Mesenchymal stem cell (in vitro differentiated cells and primary cell): ENCODE data around the gene TMEM220.

ENCODE experiments used
- DNase-seq: peaks from one replicate; pipeline ENCODE4 v3.0.0-alpha.2; 2013
- H2AFZ ChIP-seq: one replicate; pipeline ENCODE4 v1.6.1; 2013; ENCODE audit warnings: low read depth, mild to moderate bottlenecking, control low read depth, inconsistent platforms, low read length, moderate library complexity
- H2AK5ac ChIP-seq: 2 replicates; pipeline ENCODE4 v1.6.1; 2013; ENCODE audit warnings: low read length, moderate library complexity, mild to moderate bottlenecking, inconsistent platforms; ENCODE audit not compliant: severe bottlenecking
- H2BK120ac ChIP-seq: one replicate; pipeline ENCODE4 v1.6.1; 2013; ENCODE audit warnings: low read depth, mild to moderate bottlenecking, inconsistent platforms, low read length, moderate library complexity
- H2BK12ac ChIP-seq, 2 experiments: one replicate each; pipeline ENCODE4 v1.6.1; 2013; ENCODE audit warnings: inconsistent platforms in 2 of 2, low read length in 2 of 2, mild to moderate bottlenecking in 2 of 2, moderate library complexity in 2 of 2, control low read depth in 1 of 2
- H2BK15ac ChIP-seq: one replicate; pipeline ENCODE4 v1.6.1; 2013; ENCODE audit warnings: mild to moderate bottlenecking, low read depth, inconsistent platforms; ENCODE audit not compliant: poor library complexity, severe bottlenecking
- H2BK5ac ChIP-seq: 2 replicates; pipeline ENCODE4 v1.6.1; 2013; ENCODE audit warnings: low read depth, mild to moderate bottlenecking, low read length, control low read depth, inconsistent platforms; ENCODE audit not compliant: poor library complexity, severe bottlenecking
- H3K14ac ChIP-seq, 2 experiments: one replicate each; pipeline ENCODE4 v1.6.1; 2013; ENCODE audit warnings: inconsistent platforms in 2 of 2, low read length in 2 of 2, control low read depth in 1 of 2, mild to moderate bottlenecking in 1 of 2, moderate library complexity in 1 of 2
- H3K18ac ChIP-seq, 2 experiments: one replicate each; pipeline ENCODE4 v1.6.1; 2013; ENCODE audit warnings: inconsistent platforms in 2 of 2, low read length in 2 of 2, control low read depth in 1 of 2, low read depth in 1 of 2, mild to moderate bottlenecking in 1 of 2
- H3K23ac ChIP-seq, 2 experiments: one replicate each; pipeline ENCODE4 v1.6.1; 2013; ENCODE audit warnings: inconsistent platforms in 2 of 2, low read length in 2 of 2, mild to moderate bottlenecking in 2 of 2, moderate library complexity in 2 of 2, control low read depth in 1 of 2
- H3K27ac ChIP-seq: 2 replicates; pipeline ENCODE4 v1.5.1; 2013; ENCODE audit warnings: mild to moderate bottlenecking, moderate library complexity, low read length, control low read depth, inconsistent platforms; ENCODE audit not compliant: poor library complexity, severe bottlenecking
- H3K27me3 ChIP-seq, 2 experiments: 2 replicates each; pipeline versions ENCODE4 v1.6.1 to v1.7.0; 2013; ENCODE audit warnings: low read length in 2 of 2, mild to moderate bottlenecking in 2 of 2, moderate library complexity in 2 of 2, control low read depth in 1 of 2, inconsistent platforms in 1 of 2; ENCODE audit not compliant: control insufficient read depth in 1 of 2, insufficient read depth in 1 of 2
- H3K36me3 ChIP-seq, 2 experiments: 2 replicates each; pipeline versions ENCODE4 v1.6.1 to v1.7.0; 2013; ENCODE audit warnings: low read length in 2 of 2, control low read depth in 1 of 2, inconsistent platforms in 1 of 2, low read depth in 1 of 2, mild to moderate bottlenecking in 1 of 2; ENCODE audit not compliant: insufficient read depth in 2 of 2, control insufficient read depth in 1 of 2
- H3K4ac ChIP-seq, 2 experiments: one replicate each; pipeline ENCODE4 v1.6.1; 2013; ENCODE audit warnings: inconsistent platforms in 2 of 2, low read length in 2 of 2, mild to moderate bottlenecking in 2 of 2, moderate library complexity in 2 of 2, control low read depth in 1 of 2, low read depth in 1 of 2
- H3K4me1 ChIP-seq: 2 replicates; pipeline ENCODE4 v1.6.1; 2013; ENCODE audit warnings: low read depth, low read length, control low read depth; ENCODE audit not compliant: control insufficient read depth, insufficient read depth
- H3K4me2 ChIP-seq: 2 replicates; pipeline ENCODE4 v1.6.1; 2013; ENCODE audit warnings: low read length, mild to moderate bottlenecking, inconsistent platforms; ENCODE audit not compliant: poor library complexity, severe bottlenecking
- H3K4me3 ChIP-seq, 2 experiments: 2 replicates each; pipeline versions ENCODE4 v1.5.1 to v1.7.0; 2013; ENCODE audit warnings: low read length in 2 of 2, mild to moderate bottlenecking in 2 of 2, control low read depth in 1 of 2, low read depth in 1 of 2; ENCODE audit not compliant: insufficient read depth in 1 of 2
- H3K79me1 ChIP-seq: replicated peaks from 2 replicates; pipeline ENCODE4 v1.6.1; 2013; ENCODE audit warnings: mild to moderate bottlenecking, control low read depth, low read length, inconsistent platforms; ENCODE audit not compliant: poor library complexity, severe bottlenecking
- H3K9ac ChIP-seq: 2 replicates; pipeline ENCODE4 v1.7.0; 2013; ENCODE audit warnings: mild to moderate bottlenecking, low read length, moderate library complexity
- H3K9me3 ChIP-seq: 2 replicates; pipeline ENCODE4 v1.7.0; 2013; ENCODE audit warnings: mild to moderate bottlenecking, low read length; ENCODE audit not compliant: control insufficient read depth
- H4K8ac ChIP-seq: one replicate; pipeline ENCODE4 v1.6.1; 2013; ENCODE audit warnings: inconsistent platforms, mild to moderate bottlenecking, low read length, moderate library complexity
- H4K91ac ChIP-seq: one replicate; pipeline ENCODE4 v1.6.1; 2013; ENCODE audit warnings: mild to moderate bottlenecking, low read length, inconsistent platforms
- WGBS: methylation state at CpG from one replicate; pipeline ENCODE4 v1.1.7; 2013; ENCODE audit warnings: mixed read lengths; 5-methylcytosine and 5-hydroxymethylcytosine counted together

TMEM220 gene

GRCh38 chr17:10739386-10739785, 9.6 kb upstream of the TMEM220 start:
- H2AK5ac ChIP-seq: no peak overlapping the region
- 89% methylated on average over 4 of the region's 5 CpGs for WGBS
- H3K27me3 ChIP-seq: peaks cover 0 to 25% of the 10 kb centered on the region in 2 experiments

GRCh38 chr17:10738521-10739258, 8.9 kb upstream of the TMEM220 start:
- no peak overlapping the region for H3K4me3 ChIP-seq
- H3K36me3 ChIP-seq: peaks cover 0 to 6% of the 10 kb centered on the region in 2 experiments
- H3K27me3 ChIP-seq: peaks cover 0 to 25% of the 10 kb centered on the region in 2 experiments
- H2AFZ ChIP-seq: no peak overlapping the region
- H3K18ac ChIP-seq: no peak overlapping the region
- no peaks in the 10 kb centered on the region for H3K4me1 ChIP-seq
- 71% methylated on average over 5 of the region's 5 CpGs for WGBS
- peak overlapping the region; percentile 35 for H3K9ac ChIP-seq
- no peak overlapping the region for H2BK120ac ChIP-seq
- no peaks in the 10 kb centered on the region for H3K9me3 ChIP-seq
- no peaks in the 10 kb centered on the region for H3K79me1 ChIP-seq
- no peak overlapping the region for H4K91ac ChIP-seq
- no peak for DNase-seq
- no peak overlapping the region for H2BK15ac ChIP-seq
- H3K14ac ChIP-seq: no peak overlapping the region
- H3K27ac ChIP-seq: no peak overlapping the region
- H3K23ac ChIP-seq: no peak overlapping the region
- H2BK12ac ChIP-seq: no peak overlapping the region
- H3K4ac ChIP-seq: no peak overlapping the region
- H4K8ac ChIP-seq: no peak overlapping the region
- no peak overlapping the region for H2BK5ac ChIP-seq
- H2AK5ac ChIP-seq: no peak overlapping the region
- no peak overlapping the region for H3K4me2 ChIP-seq

More at GRCh38 chr17:10739386-10739785, 9.6 kb upstream of the TMEM220 start:
- Histone ChIP-seq H3K79me1 (no peaks in the 10 kb centered on the region), H3K14ac (no peak overlapping the region), H3K27ac (no peak overlapping the region), H4K8ac (no peak overlapping the region), H2AFZ (no peak overlapping the region), H3K36me3 (no peaks in the 10 kb centered on the region), H3K4me2 (no peak overlapping the region), H2BK15ac (no peak overlapping the region), H4K91ac (no peak overlapping the region), H2BK5ac (no peak overlapping the region), H3K4me1 (no peaks in the 10 kb centered on the region), H3K9me3 (no peaks in the 10 kb centered on the region), H3K4me3 (no peak overlapping the region), H3K4ac (no peak overlapping the region), H3K18ac (no peak overlapping the region), H3K9ac (no peak overlapping the region), H2BK12ac (no peak overlapping the region), H2BK120ac (no peak overlapping the region), H3K23ac (no peak overlapping the region)
- no peak for DNase-seq

GRCh38 chr17:10737736-10738135, 7.9 kb upstream of the TMEM220 start:
- H2BK120ac ChIP-seq: no peak overlapping the region
- H3K9ac ChIP-seq: no peak overlapping the region
- no peak overlapping the region for H2BK12ac ChIP-seq
- H3K4me1 ChIP-seq: no peaks in the 10 kb centered on the region
- no peak overlapping the region for H4K91ac ChIP-seq
- H3K27ac ChIP-seq: no peak overlapping the region
- H3K36me3 ChIP-seq: peaks cover 0 to 6% of the 10 kb centered on the region in 2 experiments
- H2BK5ac ChIP-seq: no peak overlapping the region
- no peaks in the 10 kb centered on the region for H3K79me1 ChIP-seq
- no peak overlapping the region for H3K4ac ChIP-seq
- H2BK15ac ChIP-seq: no peak overlapping the region
- H3K14ac ChIP-seq: no peak overlapping the region
- H2AK5ac ChIP-seq: no peak overlapping the region
- peaks cover 0 to 25% of the 10 kb centered on the region in 2 experiments for H3K27me3 ChIP-seq
- H3K4me3 ChIP-seq: no peak overlapping the region
- no peak overlapping the region for H4K8ac ChIP-seq
- no peak overlapping the region for H3K23ac ChIP-seq
- no peak for DNase-seq
- no peak overlapping the region for H3K4me2 ChIP-seq
- H3K9me3 ChIP-seq: no peaks in the 10 kb centered on the region
- no peak overlapping the region for H2AFZ ChIP-seq
- H3K18ac ChIP-seq: no peak overlapping the region
- 85% methylated on average over 3 of the region's 3 CpGs for WGBS

- Histone ChIP-seq H2BK15ac (no peak overlapping the region), H3K9ac (no peak overlapping the region), H3K27me3 (peaks cover 0 to 21% of the 10 kb centered on the region in 2 experiments), H3K79me1 (no peaks in the 10 kb centered on the region), H3K27ac (no peak overlapping the region), H2BK12ac (no peak overlapping the region), H3K36me3 (peaks cover 0 to 6% of the 10 kb centered on the region in 2 experiments), H2BK5ac (no peak overlapping the region), H3K4ac (no peak overlapping the region), H3K23ac (no peak overlapping the region), H3K14ac (no peak overlapping the region), H3K4me3 (no peak overlapping the region), H3K4me1 (no peaks in the 10 kb centered on the region), H4K91ac (no peak overlapping the region), H3K18ac (no peak overlapping the region), H2BK120ac (no peak overlapping the region), H3K9me3 (no peaks in the 10 kb centered on the region), H2AFZ (no peak overlapping the region), H3K4me2 (no peak overlapping the region), H4K8ac (no peak overlapping the region), H2AK5ac (no peak overlapping the region)
- peak; percentile 66 for DNase-seq
- WGBS: 18% methylated on average over 6 of the region's 6 CpGs
Observed at GRCh38 chr17:10737168-10737622, 7.4 kb upstream of the TMEM220 start.
